H1 (cell line): ENCODE data around the gene SH3RF3. TPM values are rescaled to one million over a fixed set of nuclear protein-coding genes. Genes with fewer than 3 reads are reported as not detected.

ENCODE experiments used
- CTCF ChIA-PET: fragments of 300-600 bp; sonication (Branson Sonifier 250); formaldehyde crosslinking; loops from one replicate; lab custom pipeline; 2021; ENCODE audit not compliant: partially characterized antibody; lab: Charles Lee
- POLR2A ChIA-PET: fragments of 300-600 bp; sonication (Branson Sonifier 250); formaldehyde crosslinking; loops from one replicate; lab custom pipeline; 2021; ENCODE audit warnings: inconsistent platforms; ENCODE audit not compliant: partially characterized antibody; lab: Charles Lee
- DNase-seq, 2 experiments: peaks; one replicate each; pipeline versions ENCODE4 v3.0.0 to v3.0.0-alpha.2; 2010 to 2022; ENCODE audit warnings: low spot score in 2 of 2, low read depth in 1 of 2, mixed read lengths in 1 of 2
- FAIRE-seq: peaks from 2 replicates; lab custom pipeline; 2011; peaks lifted over from hg19 to GRCh38; lab: Jason Lieb, UNC
- H2AFZ ChIP-seq: 2 replicates; pipeline ENCODE4 v1.8.1; 2012; ENCODE audit warnings: low read length, inconsistent platforms
- H2AK5ac ChIP-seq: 2 replicates; pipeline ENCODE4 v1.6.1; 2013; ENCODE audit warnings: low read depth, low read length
- H2BK120ac ChIP-seq: replicated peaks from 2 replicates; pipeline ENCODE3; 2013; ENCODE audit warnings: low read depth, low read length, inconsistent platforms
- H2BK12ac ChIP-seq: 2 replicates; pipeline ENCODE4 v1.6.1; 2013; ENCODE audit warnings: low read depth, low read length
- H2BK15ac ChIP-seq: 2 replicates; pipeline ENCODE4 v1.6.1; 2013; ENCODE audit warnings: low read length
- H2BK20ac ChIP-seq: 2 replicates; pipeline ENCODE4 v1.6.1; 2013; ENCODE audit warnings: low read length
- H2BK5ac ChIP-seq: 2 replicates; pipeline ENCODE4 v1.6.1; 2013; ENCODE audit warnings: low read depth, low read length
- H3K14ac ChIP-seq: 2 replicates; pipeline ENCODE4 v1.6.1; 2013; ENCODE audit warnings: inconsistent platforms; ENCODE audit not compliant: insufficient read length
- H3K18ac ChIP-seq: 2 replicates; pipeline ENCODE4 v1.6.1; 2013; ENCODE audit warnings: low read length; ENCODE audit errors: extremely low read depth
- H3K23ac ChIP-seq: 2 replicates; pipeline ENCODE4 v1.6.1; 2013; ENCODE audit warnings: inconsistent platforms; ENCODE audit not compliant: insufficient read length
- H3K23me2 ChIP-seq: 2 replicates; pipeline ENCODE4 v1.6.1; 2013; ENCODE audit warnings: low read depth, low read length
- H3K27ac ChIP-seq: 2 replicates; pipeline ENCODE4 v1.6.1; 2011; ENCODE audit warnings: low read depth, low read length, inconsistent platforms
- H3K27me3 ChIP-seq, 4 experiments: replicated peaks in 1 of 4; 1 replicate in 1 of 4; 2 replicates in 3 of 4; pipeline versions ENCODE4 v1.6.1 to v1.8.1; 2011 to 2013; ENCODE audit warnings: low read length in 3 of 4, mild to moderate bottlenecking in 3 of 4, inconsistent platforms in 2 of 4, mixed read lengths in 2 of 4, moderate library complexity in 1 of 4; ENCODE audit not compliant: control insufficient read depth in 3 of 4, insufficient read depth in 3 of 4; ENCODE audit errors: extremely low read depth in 1 of 4
- H3K36me3 ChIP-seq, 4 experiments: 2 replicates each; pipeline versions ENCODE4 v1.6.1 to v1.8.1; 2011 to 2013; ENCODE audit warnings: mild to moderate bottlenecking in 4 of 4, low read length in 3 of 4, moderate library complexity in 2 of 4, control low read depth in 1 of 4, inconsistent platforms in 1 of 4; ENCODE audit not compliant: insufficient read depth in 4 of 4, control insufficient read depth in 2 of 4
- H3K4ac ChIP-seq: replicated peaks from 2 replicates; pipeline ENCODE3; 2013; ENCODE audit warnings: low read length, low read depth, mixed read lengths, inconsistent platforms; ENCODE audit not compliant: insufficient read length
- H3K4me1 ChIP-seq, 4 experiments: replicated peaks in 1 of 4; 1 replicate in 1 of 4; 2 replicates in 3 of 4; pipeline versions ENCODE4 v1.6.1 to v1.8.1; 2011 to 2013; ENCODE audit warnings: low read length in 3 of 4, inconsistent platforms in 2 of 4, mixed read lengths in 1 of 4; ENCODE audit not compliant: insufficient read depth in 4 of 4, control insufficient read depth in 3 of 4
- H3K4me2 ChIP-seq, 2 experiments: 2 replicates each; pipeline versions ENCODE4 v1.6.1 to v1.8.1; 2011 to 2013; ENCODE audit warnings: low read depth in 2 of 2, low read length in 2 of 2, control low read depth in 1 of 2, inconsistent platforms in 1 of 2, mild to moderate bottlenecking in 1 of 2; ENCODE audit not compliant: insufficient read depth in 1 of 2
- H3K4me3 ChIP-seq, 4 experiments: fragments of 200-600, 300-600 bp in 1 of 4; sonication (generic), shearing (Covaris generic), sonication (Bioruptor Twin) in 1 of 4; 2 replicates each; pipeline versions ENCODE4 v1.5.1 to v1.8.1; 2011 to 2016; ENCODE audit warnings: low read length in 4 of 4, low read depth in 3 of 4, control low read depth in 2 of 4, inconsistent platforms in 2 of 4, mild to moderate bottlenecking in 2 of 4, mixed read lengths in 1 of 4, moderate library complexity in 1 of 4; ENCODE audit not compliant: insufficient read depth in 2 of 4; ENCODE audit errors: extremely low read depth in 1 of 4
- H3K56ac ChIP-seq: replicated peaks from 2 replicates; pipeline ENCODE3; 2013; ENCODE audit warnings: low read depth, mild to moderate bottlenecking, mixed read lengths, low read length, inconsistent platforms; ENCODE audit not compliant: insufficient read length
- H3K79me1 ChIP-seq: 2 replicates; pipeline ENCODE4 v1.6.1; 2013; ENCODE audit warnings: low read depth, low read length, control low read depth
- H3K79me2 ChIP-seq, 2 experiments: 2 replicates each; pipeline versions ENCODE4 v1.6.1 to v1.8.1; 2012 to 2013; ENCODE audit warnings: low read length in 2 of 2, mild to moderate bottlenecking in 2 of 2, inconsistent platforms in 1 of 2; ENCODE audit not compliant: insufficient read depth in 2 of 2, control insufficient read depth in 1 of 2
- H3K9ac ChIP-seq, 4 experiments: replicated peaks in 1 of 4; 1 replicate in 1 of 4; 2 replicates in 3 of 4; pipeline versions ENCODE4 v1.6.1 to v1.8.1; 2011 to 2013; ENCODE audit warnings: low read depth in 3 of 4, low read length in 3 of 4, control low read depth in 2 of 4, mild to moderate bottlenecking in 2 of 4, moderate library complexity in 2 of 4, inconsistent platforms in 1 of 4; ENCODE audit errors: extremely low read depth in 1 of 4
- H3K9me3 ChIP-seq, 2 experiments: 2 replicates each; pipeline versions ENCODE4 v1.6.1 to v1.8.1; 2012 to 2013; ENCODE audit warnings: mild to moderate bottlenecking in 2 of 2, moderate library complexity in 2 of 2, control low read depth in 1 of 2, inconsistent platforms in 1 of 2, low read depth in 1 of 2, low read length in 1 of 2, mixed read lengths in 1 of 2; ENCODE audit not compliant: insufficient read depth in 2 of 2
- H4K20me1 ChIP-seq, 2 experiments: replicated peaks in 1 of 2; 2 replicates each; pipeline versions ENCODE3 to v1.8.1; 2011 to 2013; ENCODE audit warnings: inconsistent platforms in 2 of 2, low read length in 2 of 2, mild to moderate bottlenecking in 1 of 2; ENCODE audit not compliant: insufficient read depth in 2 of 2, control insufficient read depth in 1 of 2
- H4K5ac ChIP-seq: 2 replicates; pipeline ENCODE4 v1.6.1; 2013; ENCODE audit warnings: low read length, low read depth, mixed read lengths, inconsistent platforms; ENCODE audit not compliant: insufficient read length
- H4K8ac ChIP-seq: 2 replicates; pipeline ENCODE4 v1.8.0; 2013; ENCODE audit warnings: mild to moderate bottlenecking, moderate library complexity, low read length, inconsistent platforms; ENCODE audit not compliant: insufficient read depth; ENCODE audit errors: extremely low read depth
- H4K91ac ChIP-seq: replicated peaks from 2 replicates; pipeline ENCODE3; 2013; ENCODE audit warnings: low read length, mixed read lengths, inconsistent platforms; ENCODE audit not compliant: insufficient read length
- CHD2 ChIP-seq: IDR thresholded peaks from 2 replicates; pipeline ENCODE4 v1.6.1; 2012; ENCODE audit warnings: low read length, improper control_type of control experiment
- FOSL1 ChIP-seq: IDR thresholded peaks from 2 replicates; pipeline ENCODE4 v1.6.1; 2011; ENCODE audit warnings: mild to moderate bottlenecking, low read depth, low read length, moderate library complexity; ENCODE audit not compliant: insufficient read depth
- GABPA ChIP-seq: IDR thresholded peaks from 2 replicates; pipeline ENCODE4 v1.6.1; 2011; ENCODE audit warnings: mild to moderate bottlenecking, low read length, moderate library complexity, borderline replicate concordance; ENCODE audit not compliant: insufficient read depth
- HDAC6 ChIP-seq: IDR thresholded peaks from one replicate; pipeline ENCODE4 v1.7.1; 2012; ENCODE audit warnings: low read depth, mild to moderate bottlenecking, inconsistent platforms, low read length, moderate library complexity
- JUND ChIP-seq: IDR thresholded peaks from 2 replicates; pipeline ENCODE4 v1.6.1; 2011; ENCODE audit warnings: mild to moderate bottlenecking, improper control_type of control experiment, low read length
- KDM4A ChIP-seq: IDR thresholded peaks from one replicate; pipeline ENCODE4 v1.7.1; 2012; ENCODE audit warnings: low read depth, mild to moderate bottlenecking, moderate library complexity, low read length, inconsistent platforms; ENCODE audit not compliant: severe bottlenecking
- MAFK ChIP-seq: IDR thresholded peaks from 2 replicates; pipeline ENCODE4 v1.6.1; 2012; ENCODE audit warnings: low read depth, mild to moderate bottlenecking, improper control_type of control experiment, low read length
- PHF8 ChIP-seq: fragments of 200-600 bp; sonication (generic); conservative IDR thresholded peaks from 2 replicates; pipeline ENCODE4 v1.7.1; 2012; ENCODE audit warnings: low read depth, mild to moderate bottlenecking, inconsistent platforms, low read length, moderate library complexity
- POLR2A ChIP-seq, 2 experiments: IDR thresholded peaks; 1 replicate in 1 of 2; 2 replicates in 1 of 2; pipeline ENCODE4 v1.6.1; 2011; ENCODE audit warnings: low read depth in 2 of 2, low read length in 2 of 2, mild to moderate bottlenecking in 2 of 2; ENCODE audit errors: control extremely low read depth in 1 of 2
- RAD21 ChIP-seq, 2 experiments: IDR thresholded peaks in 1 of 2; conservative IDR thresholded peaks in 1 of 2; 2 replicates each; pipeline ENCODE4 v1.6.1; 2011; ENCODE audit warnings: low read depth in 2 of 2, low read length in 2 of 2, improper control_type of control experiment in 1 of 2, inconsistent platforms in 1 of 2, mild to moderate bottlenecking in 1 of 2, moderate library complexity in 1 of 2
- RNF2 ChIP-seq: fragments of 200-900, 300-1000 bp; sonication (generic); IDR thresholded peaks from 2 replicates; pipeline ENCODE4 v1.7.1; 2016; ENCODE audit warnings: borderline replicate concordance, low read depth, mild to moderate bottlenecking, antibody characterized with exemption, low read length; ENCODE audit not compliant: poor library complexity, severe bottlenecking; ENCODE audit errors: missing control alignments
- SP2 ChIP-seq: IDR thresholded peaks from 2 replicates; pipeline ENCODE4 v1.6.1; 2012; ENCODE audit warnings: mild to moderate bottlenecking, low read length, inconsistent platforms
- TBP ChIP-seq: IDR thresholded peaks from 2 replicates; pipeline ENCODE4 v1.6.1; 2011; ENCODE audit warnings: low read depth, low read length, improper control_type of control experiment
- ZNF274 ChIP-seq: IDR thresholded peaks from 2 replicates; pipeline ENCODE4 v1.7.0; 2012; ENCODE audit warnings: low read length, borderline replicate concordance; ENCODE audit errors: extremely low read depth
- WGBS, 2 experiments: shearing (Covaris generic) in 1 of 2; methylation state at CpG; one replicate each; pipeline versions ENCODE4 v1.1.6 to v1.1.7; 2013 to 2015; ENCODE audit warnings: low lambda C conversion rate in 2 of 2, mixed read lengths in 2 of 2, inconsistent platforms in 1 of 2, low coverage in 1 of 2, missing lambda C conversion rate in 1 of 2; ENCODE audit not compliant: insufficient replicate concordance in 2 of 2, insufficient coverage in 1 of 2, insufficient read length in 1 of 2; ENCODE audit errors: extremely low coverage in 1 of 2, missing lambda C conversion rate in 1 of 2; 5-methylcytosine and 5-hydroxymethylcytosine counted together
- polyA plus RNA-seq, 7 experiments: library from polyadenylated mRNA; depleted of rRNA in 3 of 7; stranded (reverse) in 5 of 7; unstranded in 2 of 7; fragments of >200 nt in 5 of 7; fragments of 200-250 nt in 2 of 7; gene quantifications; 1 replicate in 5 of 7; 2 replicates in 1 of 7; 4 replicates in 1 of 7; pipeline versions ENCODE4 v1.2.1 to v1.2.3, GENCODE V29; 2011 to 2013; ENCODE audit warnings: missing spikeins in 2 of 7, mixed read lengths in 2 of 7
- total RNA-seq: library from RNA; stranded (reverse); fragmentation: NEBNext Ultra II Directional; extraction: Animal tissue kit (Norgen Biotek cat#: 25700); gene quantifications from 2 replicates; pipeline ENCODE4 v1.2.1, GENCODE V29; 2021

Gene SH3RF3
- total and polyA plus RNA-seq, 2 of the 8 experiments (the other 6 are each of a cell fraction or from before 2014, with no cell fraction given), result 0.11 to 0.65 TPM

- no peak overlapping the region for H2AFZ ChIP-seq
- no peak overlapping the region for H2BK15ac ChIP-seq
- no peak overlapping the region for H3K4me3 ChIP-seq
- no peak for DNase-seq
- H2BK12ac ChIP-seq, result no peak overlapping the region
- H3K56ac ChIP-seq, result no peak overlapping the region
- no peak overlapping the region for H2BK120ac ChIP-seq
- no peak overlapping the region for H4K91ac ChIP-seq
- no peak for FAIRE-seq
- no peaks in the 10 kb centered on the region for H3K27me3 ChIP-seq
- H4K8ac ChIP-seq, result no peak overlapping the region; the same call in 1 of the 2 replicates
- POLR2A ChIA-PET, result interaction anchor here (0.8 kb wide), 1 partner anchor 9 kb away, joined by 3 read pairs; no protein-coding TSS in a partner anchor
- no peaks in the 10 kb centered on the region for H3K4me1 ChIP-seq
- H3K79me1 ChIP-seq, result no peaks in the 10 kb centered on the region
- H3K4me2 ChIP-seq, result no peak overlapping the region
- H4K5ac ChIP-seq, result no peak overlapping the region
- no peaks in the 10 kb centered on the region for H3K36me3 ChIP-seq
- CTCF ChIA-PET, result interaction anchor here (2.5 to 4.6 kb wide), 2 partner anchors 11 to 23 kb away, joined by 10 to 26 read pairs; no protein-coding TSS in a partner anchor
- H3K79me2 ChIP-seq, result no peaks in the 10 kb centered on the region
- H4K20me1 ChIP-seq, result no peaks in the 10 kb centered on the region
- no peak overlapping the region for H2BK20ac ChIP-seq
- WGBS, 2 experiments, result 90% methylated on average over 6 of the region's 6 CpGs; no CpG with 5 or more reads in 1 of the 2 experiments
- no peak overlapping the region for H3K9ac ChIP-seq
- H3K18ac ChIP-seq, result no peak overlapping the region
- H3K27ac ChIP-seq, result no peak overlapping the region
- H2BK5ac ChIP-seq, result no peak overlapping the region
- H2AK5ac ChIP-seq, result no peak overlapping the region
- H3K23me2 ChIP-seq, result peaks cover 2% of the 10 kb centered on the region; the same call in 1 of the 2 replicates
- no peaks in the 10 kb centered on the region for H3K9me3 ChIP-seq
- H3K23ac ChIP-seq, result no peak overlapping the region
- H3K14ac ChIP-seq, result no peak overlapping the region
- H3K4ac ChIP-seq, result no peak overlapping the region
- TF ChIP-seq HDAC6 (no peak), RAD21 (IDR thresholded peaks at IDR 0.05 in 1 of 2, conservative IDR thresholded peaks at IDR 0.05 in 1 of 2; ENCODE audit: low read depth in 2 of 2, low read length in 2 of 2) (no peak), PHF8 (no peak), GABPA (no peak), RNF2 (no peak), ZNF274 (no peak), CHD2 (no peak), SP2 (no peak), KDM4A (no peak), TBP (no peak), FOSL1 (no peak), JUND (no peak), POLR2A (IDR thresholded peaks at IDR 0.05; ENCODE audit: control extremely low read depth in 1 of 2, low read depth in 2 of 2, low read length in 2 of 2) (no peak), MAFK (no peak)
Measured at GRCh38 chr2:109523121-109523520, 394.1 kb downstream of the SH3RF3 start.
